ENCODE measurements around the gene EPB41L3.

- no peak for TF ChIP-seq CTCF (IDR thresholded peaks at IDR 0.05 in 2 of 3, conservative IDR thresholded peaks at IDR 0.05 in 1 of 3; ENCODE audit: borderline replicate concordance in 1 of 3, insufficient read depth in 1 of 3, low read depth in 2 of 3, low read length in 2 of 3)
- TF ChIP-seq ZBTB33 (IDR thresholded peaks at IDR 0.05; ENCODE audit: extremely low read depth, insufficient replicate concordance, low read length): no peak
- no peak for TF ChIP-seq REST (IDR thresholded peaks at IDR 0.05; ENCODE audit: low read depth)
- TF ChIP-seq FOSL1 (IDR thresholded peaks at IDR 0.05; ENCODE audit: low read depth): no peak
Observed at GRCh38 chr18:5419030-5419429, 124.8 kb downstream of the EPB41L3 start.

All from HCT116 (cell line).